ENCODE results near the gene TLE1.
A peak's percentile ranks its signal among the peaks of the same experiment; 100 is the strongest.

The TLE1 gene

GRCh38 chr9:81686614-81687520 lies 2.5 kb downstream of the TLE1 start:
- DNase-seq (ENCODE audit: low read depth), result peak; percentile 57

GRCh38 chr9:81685763-81686613 lies 3.4 kb downstream of the TLE1 start:
- DNase-seq (ENCODE audit: low read depth), result no peak

GRCh38 chr9:81684635-81685034 lies 4.7 kb downstream of the TLE1 start:
- no peak for DNase-seq (ENCODE audit: low read depth)

GRCh38 chr9:81683704-81684103 lies 5.6 kb downstream of the TLE1 start:
- DNase-seq (ENCODE audit: low read depth), result no peak

- no peak for DNase-seq (ENCODE audit: low read depth)
Measured at GRCh38 chr9:81683238-81683637, 6.1 kb downstream of the TLE1 start.

- no peak for DNase-seq (ENCODE audit: low read depth)
Measured at GRCh38 chr9:81682797-81683196, 6.5 kb downstream of the TLE1 start.

- no peak for DNase-seq (ENCODE audit: low read depth)
Measured at GRCh38 chr9:81682177-81682576, 7.2 kb downstream of the TLE1 start.

GRCh38 chr9:81680506-81680905 lies 8.8 kb downstream of the TLE1 start:
- no peak for DNase-seq (ENCODE audit: low read depth)

GRCh38 chr9:81680006-81680405 lies 9.3 kb downstream of the TLE1 start:
- no peak for DNase-seq (ENCODE audit: low read depth)

- no peak for DNase-seq (ENCODE audit: low read depth)
Measured at GRCh38 chr9:81678088-81678487, 11.3 kb downstream of the TLE1 start.

GRCh38 chr9:81676395-81676794 lies 13.0 kb downstream of the TLE1 start:
- no peak for DNase-seq (ENCODE audit: low read depth)

- DNase-seq (ENCODE audit: low read depth), result no peak
Measured at GRCh38 chr9:81673310-81673709, 16.0 kb downstream of the TLE1 start.

- no peak for DNase-seq (ENCODE audit: low read depth)
Measured at GRCh38 chr9:81671880-81672280, 17.5 kb downstream of the TLE1 start.

GRCh38 chr9:81669866-81670265 lies 19.5 kb downstream of the TLE1 start:
- no peak for DNase-seq (ENCODE audit: low read depth)

- DNase-seq (ENCODE audit: low read depth), result no peak
Measured at GRCh38 chr9:81669041-81669651, 20.2 kb downstream of the TLE1 start.

- DNase-seq (ENCODE audit: low read depth), result no peak
Measured at GRCh38 chr9:81666123-81666522, 23.2 kb downstream of the TLE1 start.

GRCh38 chr9:81665322-81665871 lies 23.9 kb downstream of the TLE1 start:
- no peak for DNase-seq (ENCODE audit: low read depth)

- DNase-seq (ENCODE audit: low read depth), result no peak
Measured at GRCh38 chr9:81664638-81665222, 24.6 kb downstream of the TLE1 start.

GRCh38 chr9:81661339-81661738 lies 28.0 kb downstream of the TLE1 start:
- no peak for DNase-seq (ENCODE audit: low read depth)

GRCh38 chr9:81656871-81657337 lies 32.4 kb downstream of the TLE1 start:
- DNase-seq (ENCODE audit: low read depth), result no peak

GRCh38 chr9:81656004-81656403 lies 33.3 kb downstream of the TLE1 start:
- no peak for DNase-seq (ENCODE audit: low read depth)

- no peak for DNase-seq (ENCODE audit: low read depth)
Measured at GRCh38 chr9:81653240-81653639, 36.1 kb downstream of the TLE1 start.
